ENCODE results near the gene MSH2. TPM values are rescaled to one million over a fixed set of nuclear protein-coding genes. Genes with fewer than 3 reads are reported as not detected.
A peak's percentile ranks its signal among the peaks of the same experiment; 100 is the strongest.

MSH2 gene
- total RNA-seq, 1 donor = 14.5 TPM

GRCh38 chr2:47518497-47519146 lies 115.7 kb downstream of the MSH2 start:
- Histone ChIP-seq H3K27ac (ENCODE audit: low read depth, low read length) (no peak overlapping the region), H3K27me3 (ENCODE audit: insufficient read depth, low read length) (peaks cover 9% of the 10 kb centered on the region), H3K4me2 (ENCODE audit: insufficient read depth, low read length) (no peak overlapping the region), H3K4me1 (ENCODE audit: insufficient read depth, low read length) (no peaks in the 10 kb centered on the region), H3K36me3 (ENCODE audit: insufficient read depth, low read length) (no peaks in the 10 kb centered on the region), H3K9me3 (ENCODE audit: low read depth, low read length) (no peaks in the 10 kb centered on the region), H4K20me1 (ENCODE audit: insufficient read depth, low read length) (no peaks in the 10 kb centered on the region), H2AFZ (ENCODE audit: low read length) (no peak overlapping the region), H3K79me2 (ENCODE audit: insufficient read depth, low read length) (no peaks in the 10 kb centered on the region), H3K4me3 (ENCODE audit: insufficient read depth, low read length) (no peak overlapping the region)
- no peak for TF ChIP-seq CTCF (IDR thresholded peaks at IDR 0.05; ENCODE audit: extremely low read depth, low read depth, low read length)
- no peak for DNase-seq (ENCODE audit: insufficient read length, low spot score, missing footprints)

GRCh38 chr2:47519147-47519537 lies 116.2 kb downstream of the MSH2 start:
- Histone ChIP-seq H2AFZ (ENCODE audit: low read length) (no peak overlapping the region), H4K20me1 (ENCODE audit: insufficient read depth, low read length) (no peaks in the 10 kb centered on the region), H3K36me3 (ENCODE audit: insufficient read depth, low read length) (no peaks in the 10 kb centered on the region), H3K27me3 (ENCODE audit: insufficient read depth, low read length) (peaks cover 10% of the 10 kb centered on the region), H3K4me2 (ENCODE audit: insufficient read depth, low read length) (no peak overlapping the region), H3K27ac (ENCODE audit: low read depth, low read length) (no peak overlapping the region), H3K9me3 (ENCODE audit: low read depth, low read length) (no peaks in the 10 kb centered on the region), H3K79me2 (ENCODE audit: insufficient read depth, low read length) (no peaks in the 10 kb centered on the region), H3K4me1 (ENCODE audit: insufficient read depth, low read length) (no peaks in the 10 kb centered on the region), H3K4me3 (ENCODE audit: insufficient read depth, low read length) (no peak overlapping the region)
- DNase-seq (ENCODE audit: insufficient read length, low spot score, missing footprints) = no peak
- no peak for TF ChIP-seq CTCF (IDR thresholded peaks at IDR 0.05; ENCODE audit: extremely low read depth, low read depth, low read length)

- Histone ChIP-seq H4K20me1 (ENCODE audit: insufficient read depth, low read length) (no peaks in the 10 kb centered on the region), H3K4me2 (ENCODE audit: insufficient read depth, low read length) (no peak overlapping the region), H3K27me3 (ENCODE audit: insufficient read depth, low read length) (peaks cover 10% of the 10 kb centered on the region), H3K79me2 (ENCODE audit: insufficient read depth, low read length) (no peaks in the 10 kb centered on the region), H3K27ac (ENCODE audit: low read depth, low read length) (no peak overlapping the region), H2AFZ (ENCODE audit: low read length) (no peak overlapping the region), H3K4me1 (ENCODE audit: insufficient read depth, low read length) (no peaks in the 10 kb centered on the region), H3K4me3 (ENCODE audit: insufficient read depth, low read length) (no peak overlapping the region), H3K9me3 (ENCODE audit: low read depth, low read length) (no peaks in the 10 kb centered on the region), H3K36me3 (ENCODE audit: insufficient read depth, low read length) (no peaks in the 10 kb centered on the region)
- DNase-seq (ENCODE audit: insufficient read length, low spot score, missing footprints) = no peak
- no peak for TF ChIP-seq CTCF (IDR thresholded peaks at IDR 0.05; ENCODE audit: extremely low read depth, low read depth, low read length)
Observed at GRCh38 chr2:47519604-47520301, 116.8 kb downstream of the MSH2 start.

- no peak for DNase-seq (ENCODE audit: insufficient read length, low spot score, missing footprints)
- no peaks in the 10 kb centered on the region for H3K79me2 ChIP-seq (ENCODE audit: insufficient read depth, low read length)
- TF ChIP-seq CTCF (IDR thresholded peaks at IDR 0.05; ENCODE audit: extremely low read depth, low read depth, low read length) = no peak
- H3K36me3 ChIP-seq (ENCODE audit: insufficient read depth, low read length) = no peaks in the 10 kb centered on the region
- H2AFZ ChIP-seq (ENCODE audit: low read length) = no peak overlapping the region
- no peaks in the 10 kb centered on the region for H3K4me1 ChIP-seq (ENCODE audit: insufficient read depth, low read length)
- H3K4me2 ChIP-seq (ENCODE audit: insufficient read depth, low read length) = peak overlapping the region; percentile 82
- H3K4me3 ChIP-seq (ENCODE audit: insufficient read depth, low read length) = peak overlapping the region; percentile 67
- H4K20me1 ChIP-seq (ENCODE audit: insufficient read depth, low read length) = no peaks in the 10 kb centered on the region
- H3K27me3 ChIP-seq (ENCODE audit: insufficient read depth, low read length) = peaks cover 10% of the 10 kb centered on the region
- H3K9me3 ChIP-seq (ENCODE audit: low read depth, low read length) = no peaks in the 10 kb centered on the region
- H3K27ac ChIP-seq (ENCODE audit: low read depth, low read length) = no peak overlapping the region
Observed at GRCh38 chr2:47520302-47520630, 117.3 kb downstream of the MSH2 start.

Data from osteoblast (primary cell).